ENCODE results near the gene EPHB1.

DNA sequence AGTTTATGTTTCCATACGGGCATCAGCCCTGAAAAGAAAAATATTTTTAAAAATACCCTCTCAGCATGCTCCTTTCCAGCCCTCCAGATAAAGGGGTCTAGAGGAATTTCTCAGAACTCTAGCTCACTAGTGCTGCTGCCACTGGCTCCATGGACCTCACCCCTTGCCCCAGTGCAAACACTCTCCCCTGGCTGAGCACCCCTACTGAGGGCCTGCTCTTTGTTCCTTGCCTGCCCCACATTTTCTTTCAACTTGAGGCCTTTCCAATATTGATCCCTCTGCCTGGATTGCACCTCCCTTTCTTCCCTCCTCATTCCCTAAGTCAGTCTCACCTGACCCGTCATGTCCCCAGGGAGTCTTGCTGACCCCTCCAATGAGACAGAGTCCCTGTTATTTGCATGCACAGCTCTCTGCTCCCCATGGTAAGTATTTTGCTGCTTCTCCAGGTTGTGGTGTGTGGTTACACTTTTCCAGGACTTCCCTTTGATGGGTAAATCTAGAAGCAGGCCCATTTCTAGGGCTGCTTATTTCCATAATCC lies 196.5 kb downstream of the EPHB1 start:
- TF ChIP-seq, protein P1, sequence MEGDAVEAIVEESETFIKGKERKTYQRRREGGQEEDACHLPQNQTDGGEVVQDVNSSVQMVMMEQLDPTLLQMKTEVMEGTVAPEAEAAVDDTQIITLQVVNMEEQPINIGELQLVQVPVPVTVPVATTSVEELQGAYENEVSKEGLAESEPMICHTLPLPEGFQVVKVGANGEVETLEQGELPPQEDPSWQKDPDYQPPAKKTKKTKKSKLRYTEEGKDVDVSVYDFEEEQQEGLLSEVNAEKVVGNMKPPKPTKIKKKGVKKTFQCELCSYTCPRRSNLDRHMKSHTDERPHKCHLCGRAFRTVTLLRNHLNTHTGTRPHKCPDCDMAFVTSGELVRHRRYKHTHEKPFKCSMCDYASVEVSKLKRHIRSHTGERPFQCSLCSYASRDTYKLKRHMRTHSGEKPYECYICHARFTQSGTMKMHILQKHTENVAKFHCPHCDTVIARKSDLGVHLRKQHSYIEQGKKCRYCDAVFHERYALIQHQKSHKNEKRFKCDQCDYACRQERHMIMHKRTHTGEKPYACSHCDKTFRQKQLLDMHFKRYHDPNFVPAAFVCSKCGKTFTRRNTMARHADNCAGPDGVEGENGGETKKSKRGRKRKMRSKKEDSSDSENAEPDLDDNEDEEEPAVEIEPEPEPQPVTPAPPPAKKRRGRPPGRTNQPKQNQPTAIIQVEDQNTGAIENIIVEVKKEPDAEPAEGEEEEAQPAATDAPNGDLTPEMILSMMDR (IDR thresholded peaks at IDR 0.05): no peak
- no peak for TF ChIP-seq POLR2A (IDR thresholded peaks at IDR 0.05)
- no peak for TF ChIP-seq POLR2AphosphoS5 (IDR thresholded peaks at IDR 0.05)
